Mesendoderm (in vitro differentiated cells): ENCODE measurements around the gene XRN1.

Experiments
- DNase-seq: peaks from one replicate; pipeline ENCODE4 v3.0.0; 2013
- H2AK5ac ChIP-seq: 2 replicates; pipeline ENCODE4 v1.6.1; 2013; ENCODE audit warnings: low read length, inconsistent platforms
- H2BK120ac ChIP-seq: 2 replicates; pipeline ENCODE4 v1.6.1; 2013; ENCODE audit warnings: low read depth, mild to moderate bottlenecking, low read length, moderate library complexity, mixed read lengths
- H2BK15ac ChIP-seq: replicated peaks from 2 replicates; pipeline ENCODE4 v1.6.1; 2013; ENCODE audit warnings: low read depth, mild to moderate bottlenecking, moderate library complexity
- H2BK5ac ChIP-seq: 2 replicates; pipeline ENCODE4 v1.6.1; 2013; ENCODE audit warnings: low read length, inconsistent platforms
- H3K18ac ChIP-seq: 2 replicates; pipeline ENCODE4 v1.6.1; 2013; ENCODE audit warnings: mild to moderate bottlenecking, low read length, mixed read lengths
- H3K23ac ChIP-seq: one replicate; pipeline ENCODE4 v1.6.1; 2013; ENCODE audit warnings: low read length
- H3K27ac ChIP-seq: 2 replicates; pipeline ENCODE4 v1.5.1; 2013; ENCODE audit warnings: low read depth, mild to moderate bottlenecking, inconsistent platforms, low read length, moderate library complexity
- H3K27me3 ChIP-seq: 2 replicates; pipeline ENCODE4 v1.6.1; 2013; ENCODE audit warnings: low read length, control low read depth, mild to moderate bottlenecking, inconsistent platforms; ENCODE audit not compliant: insufficient read depth, poor library complexity
- H3K36me3 ChIP-seq: 2 replicates; pipeline ENCODE4 v1.6.1; 2013; ENCODE audit warnings: low read length, inconsistent platforms; ENCODE audit not compliant: control insufficient read depth, insufficient read depth
- H3K4ac ChIP-seq: one replicate; pipeline ENCODE4 v1.6.1; 2013; ENCODE audit warnings: low read depth, mild to moderate bottlenecking, low read length, moderate library complexity
- H3K4me1 ChIP-seq: 2 replicates; pipeline ENCODE4 v1.6.1; 2013; ENCODE audit warnings: low read depth, low read length, inconsistent platforms; ENCODE audit not compliant: control insufficient read depth
- H3K4me2 ChIP-seq: 2 replicates; pipeline ENCODE4 v1.6.1; 2013; ENCODE audit warnings: low read length
- H3K4me3 ChIP-seq: 2 replicates; pipeline ENCODE4 v1.5.1; 2013; ENCODE audit warnings: mild to moderate bottlenecking, low read length
- H3K56ac ChIP-seq: one replicate; pipeline ENCODE4 v1.6.1; 2013; ENCODE audit warnings: low read length
- H3K79me1 ChIP-seq: 2 replicates; pipeline ENCODE4 v1.6.1; 2013; ENCODE audit warnings: low read length, inconsistent platforms
- H3K79me2 ChIP-seq: 2 replicates; pipeline ENCODE4 v1.6.1; 2013; ENCODE audit warnings: mild to moderate bottlenecking, low read length; ENCODE audit not compliant: control insufficient read depth, insufficient read depth
- H3K9ac ChIP-seq: 2 replicates; pipeline ENCODE4 v1.6.1; 2013; ENCODE audit warnings: low read length, inconsistent platforms
- H4K5ac ChIP-seq: one replicate; pipeline ENCODE4 v1.6.1; 2013; ENCODE audit warnings: low read length
- H4K8ac ChIP-seq: one replicate; pipeline ENCODE4 v1.6.1; 2013; ENCODE audit warnings: low read depth, mild to moderate bottlenecking, control low read depth, low read length, moderate library complexity
- WGBS: extraction: QIAGEN DNeasy Blood & Tissue Kit; methylation state at CpG from one replicate; pipeline ENCODE4 v1.1.7; 2013; ENCODE audit warnings: low lambda C conversion rate, missing lambda C conversion rate; ENCODE audit not compliant: insufficient coverage; ENCODE audit errors: extremely low coverage; 5-methylcytosine and 5-hydroxymethylcytosine counted together

Gene XRN1

GRCh38 chr3:142459096-142459495, 11.3 kb upstream of the XRN1 start:
- no peak overlapping the region for H3K9ac ChIP-seq
- no peak overlapping the region for H2BK15ac ChIP-seq
- no peaks in the 10 kb centered on the region for H3K4me1 ChIP-seq
- H3K27ac ChIP-seq: no peak overlapping the region
- H3K4ac ChIP-seq: no peak overlapping the region
- no peaks in the 10 kb centered on the region for H3K36me3 ChIP-seq
- no peak overlapping the region for H4K5ac ChIP-seq
- no peak overlapping the region for H2BK5ac ChIP-seq
- WGBS: 100% methylated on average over 1 of the region's 3 CpGs
- H3K27me3 ChIP-seq: no peaks in the 10 kb centered on the region
- H3K56ac ChIP-seq: no peak overlapping the region
- H3K18ac ChIP-seq: no peak overlapping the region
- H3K79me2 ChIP-seq: no peaks in the 10 kb centered on the region
- H3K23ac ChIP-seq: no peak overlapping the region
- peak; percentile 17 for DNase-seq
- H3K4me3 ChIP-seq: no peak overlapping the region
- H3K4me2 ChIP-seq: no peak overlapping the region
- no peak overlapping the region for H2AK5ac ChIP-seq
- H3K79me1 ChIP-seq: no peaks in the 10 kb centered on the region
- H4K8ac ChIP-seq: no peak overlapping the region
- no peak overlapping the region for H2BK120ac ChIP-seq

GRCh38 chr3:142450881-142451280, 3.0 kb upstream of the XRN1 start:
- WGBS: no CpG with 5 or more reads among the region's 5 CpGs
- Histone ChIP-seq H2AK5ac (no peak overlapping the region), H3K56ac (no peak overlapping the region), H3K79me1 (peaks cover 4% of the 10 kb centered on the region), H3K4me1 (no peaks in the 10 kb centered on the region), H4K8ac (no peak overlapping the region), H3K79me2 (peaks cover 2% of the 10 kb centered on the region), H4K5ac (no peak overlapping the region), H3K4me3 (no peak overlapping the region), H2BK120ac (no peak overlapping the region), H2BK15ac (no peak overlapping the region), H3K4me2 (no peak overlapping the region), H3K9ac (no peak overlapping the region), H3K27me3 (no peaks in the 10 kb centered on the region), H3K18ac (no peak overlapping the region), H3K23ac (no peak overlapping the region), H3K27ac (peak overlapping the region; percentile 11), H2BK5ac (no peak overlapping the region), H3K4ac (no peak overlapping the region), H3K36me3 (no peaks in the 10 kb centered on the region)
- no peak for DNase-seq

- Histone ChIP-seq H3K4me2 (no peak overlapping the region), H3K4me1 (no peaks in the 10 kb centered on the region), H2AK5ac (no peak overlapping the region), H3K18ac (no peak overlapping the region), H3K27ac (no peak overlapping the region), H3K4me3 (no peak overlapping the region), H3K9ac (no peak overlapping the region), H2BK15ac (no peak overlapping the region), H4K8ac (no peak overlapping the region), H3K79me1 (peaks cover 8% of the 10 kb centered on the region), H2BK5ac (no peak overlapping the region), H3K36me3 (no peaks in the 10 kb centered on the region), H3K79me2 (peaks cover 6% of the 10 kb centered on the region), H4K5ac (no peak overlapping the region), H3K4ac (no peak overlapping the region), H2BK120ac (no peak overlapping the region), H3K27me3 (no peaks in the 10 kb centered on the region), H3K23ac (no peak overlapping the region), H3K56ac (no peak overlapping the region)
- no peak for DNase-seq
- WGBS: no CpG with 5 or more reads among the region's 3 CpGs
These were observed 2.4 kb upstream of the XRN1 start for GRCh38 chr3:142450189-142450588.

- Histone ChIP-seq H3K79me1 (peaks cover 14% of the 10 kb centered on the region), H3K9ac (peak overlapping the region; percentile 94), H3K18ac (peak overlapping the region; percentile 4), H3K4me3 (peak overlapping the region; percentile 95), H3K27ac (peak overlapping the region; percentile 51), H3K36me3 (no peaks in the 10 kb centered on the region), H4K8ac (no peak overlapping the region), H4K5ac (no peak overlapping the region), H3K79me2 (peaks cover 15% of the 10 kb centered on the region), H3K56ac (peak overlapping the region; percentile 97), H3K4ac (no peak overlapping the region), H3K23ac (peak overlapping the region; percentile 35), H3K27me3 (no peaks in the 10 kb centered on the region), H3K4me2 (peak overlapping the region; percentile 46), H2BK5ac (no peak overlapping the region), H2BK120ac (no peak overlapping the region), H2AK5ac (no peak overlapping the region), H2BK15ac (no peak overlapping the region), H3K4me1 (no peaks in the 10 kb centered on the region)
- DNase-seq: peak; percentile 56
- WGBS: no CpG with 5 or more reads among the region's 35 CpGs
These were observed 461 bp downstream of the XRN1 start for GRCh38 chr3:142447301-142447851.

- H3K27me3 ChIP-seq: no peaks in the 10 kb centered on the region
- no peak overlapping the region for H3K18ac ChIP-seq
- no peaks in the 10 kb centered on the region for H3K36me3 ChIP-seq
- no peak overlapping the region for H3K9ac ChIP-seq
- H3K4ac ChIP-seq: no peak overlapping the region
- no peak overlapping the region for H3K4me2 ChIP-seq
- H2BK120ac ChIP-seq: no peak overlapping the region
- H3K23ac ChIP-seq: no peak overlapping the region
- no peak overlapping the region for H3K56ac ChIP-seq
- DNase-seq: no peak
- H2BK15ac ChIP-seq: no peak overlapping the region
- peaks cover 14% of the 10 kb centered on the region for H3K79me1 ChIP-seq
- no peak overlapping the region for H4K5ac ChIP-seq
- H2AK5ac ChIP-seq: no peak overlapping the region
- H3K27ac ChIP-seq: no peak overlapping the region
- no CpG with 5 or more reads among the region's 6 CpGs for WGBS
- H4K8ac ChIP-seq: no peak overlapping the region
- no peak overlapping the region for H2BK5ac ChIP-seq
- no peaks in the 10 kb centered on the region for H3K4me1 ChIP-seq
- H3K79me2 ChIP-seq: peaks cover 15% of the 10 kb centered on the region
- H3K4me3 ChIP-seq: no peak overlapping the region
These were observed 2.0 kb downstream of the XRN1 start for GRCh38 chr3:142445816-142446254.

GRCh38 chr3:142444343-142444742, 3.5 kb downstream of the XRN1 start:
- no peak overlapping the region for H3K9ac ChIP-seq

More at GRCh38 chr3:142444343-142444742, 3.5 kb downstream of the XRN1 start:
- Histone ChIP-seq H2AK5ac (no peak overlapping the region), H3K27ac (no peak overlapping the region), H4K8ac (no peak overlapping the region), H3K79me1 (peaks cover 17% of the 10 kb centered on the region), H2BK120ac (no peak overlapping the region), H2BK15ac (no peak overlapping the region), H2BK5ac (no peak overlapping the region), H3K79me2 (peaks cover 15% of the 10 kb centered on the region), H3K23ac (no peak overlapping the region), H3K36me3 (no peaks in the 10 kb centered on the region), H3K4me1 (no peaks in the 10 kb centered on the region), H4K5ac (no peak overlapping the region), H3K4ac (no peak overlapping the region), H3K4me2 (no peak overlapping the region), H3K27me3 (no peaks in the 10 kb centered on the region), H3K18ac (no peak overlapping the region), H3K56ac (no peak overlapping the region), H3K4me3 (no peak overlapping the region)
- no CpG with 5 or more reads among the region's 11 CpGs for WGBS
- no peak for DNase-seq
